Keratinocyte (primary cell): Measurements from ENCODE around the gene MAST2. TPM values are rescaled to one million over a fixed set of nuclear protein-coding genes. Genes with fewer than 3 reads are reported as not detected.
"Not testable (repeated sequence)": the region's sequence is repeated elsewhere in the genome, so short reads cannot be mapped to it uniquely, and the experiment has no call there.

Source experiments
- DNase-seq: peaks from one replicate; pipeline ENCODE4 v3.0.0-alpha.2; 2011; ENCODE audit warnings: low read depth, missing footprints, low spot score
- FAIRE-seq: peaks from 2 replicates; lab custom pipeline; 2011; peaks lifted over from hg19 to GRCh38; lab: Jason Lieb, UNC
- H2AFZ ChIP-seq: 2 replicates; pipeline ENCODE4 v1.6.0; 2012; ENCODE audit warnings: low read length, control low read depth, inconsistent platforms; ENCODE audit not compliant: control insufficient read depth
- H3K27ac ChIP-seq: 2 replicates; pipeline ENCODE4 v1.5.1; 2011; ENCODE audit warnings: low read length; ENCODE audit not compliant: control insufficient read depth, insufficient read depth
- H3K27me3 ChIP-seq: 3 replicates; pipeline ENCODE4 v1.6.0; 2011; ENCODE audit warnings: low read length; ENCODE audit not compliant: control insufficient read depth, insufficient read depth; ENCODE audit errors: extremely low read depth
- H3K36me3 ChIP-seq, 2 experiments: 2 replicates in 1 of 2; 3 replicates in 1 of 2; pipeline ENCODE4 v1.5.1; 2011; ENCODE audit warnings: low read length in 2 of 2, mild to moderate bottlenecking in 1 of 2; ENCODE audit not compliant: control insufficient read depth in 2 of 2, insufficient read depth in 2 of 2; ENCODE audit errors: extremely low read depth in 1 of 2
- H3K4me1 ChIP-seq: 3 replicates; pipeline ENCODE4 v1.5.1; 2011; ENCODE audit warnings: low read length; ENCODE audit not compliant: control insufficient read depth, insufficient read depth; ENCODE audit errors: extremely low read depth
- H3K4me2 ChIP-seq: 3 replicates; pipeline ENCODE4 v1.6.0; 2011; ENCODE audit warnings: low read depth, low read length; ENCODE audit not compliant: control insufficient read depth, insufficient read depth; ENCODE audit errors: extremely low read depth
- H3K4me3 ChIP-seq, 3 experiments: fragments of 200-600 bp in 1 of 3; sonication (generic) in 1 of 3; 2 replicates in 2 of 3; 3 replicates in 1 of 3; pipeline ENCODE4 v1.5.1; 2011 to 2016; ENCODE audit warnings: low read length in 3 of 3, mild to moderate bottlenecking in 3 of 3, control low read depth in 2 of 3, inconsistent platforms in 1 of 3, low read depth in 1 of 3, mixed read lengths in 1 of 3, mixed run types in 1 of 3, moderate library complexity in 1 of 3; ENCODE audit not compliant: control insufficient read depth in 2 of 3, insufficient read depth in 2 of 3; ENCODE audit errors: extremely low read depth in 1 of 3
- H3K79me2 ChIP-seq: 2 replicates; pipeline ENCODE4 v1.6.0; 2012; ENCODE audit warnings: low read length; ENCODE audit not compliant: control insufficient read depth, insufficient read depth
- H3K9ac ChIP-seq: 3 replicates; pipeline ENCODE4 v1.6.0; 2011; ENCODE audit warnings: low read length; ENCODE audit not compliant: control insufficient read depth, insufficient read depth; ENCODE audit errors: extremely low read depth
- H3K9me1 ChIP-seq: 3 replicates; pipeline ENCODE4 v1.6.0; 2011; ENCODE audit warnings: low read length; ENCODE audit not compliant: control insufficient read depth, insufficient read depth; ENCODE audit errors: extremely low read depth
- H3K9me3 ChIP-seq: 2 replicates; pipeline ENCODE4 v1.5.1; 2012; ENCODE audit warnings: low read depth, low read length; ENCODE audit not compliant: control insufficient read depth
- H4K20me1 ChIP-seq: 3 replicates; pipeline ENCODE4 v1.6.0; 2011; ENCODE audit warnings: low read length; ENCODE audit not compliant: control insufficient read depth, insufficient read depth; ENCODE audit errors: extremely low read depth
- CTCF ChIP-seq, 3 experiments: IDR thresholded peaks in 1 of 3; conservative IDR thresholded peaks in 1 of 3; optimal IDR thresholded peaks in 1 of 3; 2 replicates in 2 of 3; 3 replicates in 1 of 3; pipeline versions ENCODE3 to v1.5.1; 2011; ENCODE audit warnings: low read length in 3 of 3, mild to moderate bottlenecking in 3 of 3, moderate library complexity in 2 of 3, control low read depth in 1 of 3, inconsistent platforms in 1 of 3; ENCODE audit not compliant: insufficient read depth in 2 of 3; ENCODE audit errors: extremely low read depth in 1 of 3
- EZH2 ChIP-seq: IDR thresholded peaks from one replicate; pipeline ENCODE4 v1.6.1; 2012; ENCODE audit warnings: inconsistent platforms, mild to moderate bottlenecking, low read length, moderate library complexity
- dilution Hi-C: fragments of 300-500 bp; cut with MboI; formaldehyde crosslinking; loops from one replicate; pipeline ENCODE4 v1.7.0; 2020; ENCODE audit warnings: low sequenced_read_pairs; ENCODE audit not compliant: extremely low pct_ligation_motif_present
- polyA plus RNA-seq, 5 experiments: library from polyadenylated mRNA; depleted of rRNA in 3 of 5; stranded (reverse) in 3 of 5; stranded (forward) in 1 of 5; unstranded in 1 of 5; fragments of >200 nt; gene quantifications; 1 replicate in 1 of 5; 2 replicates in 3 of 5; 3 replicates in 1 of 5; pipeline versions ENCODE4 v1.2.1 to v1.2.3, GENCODE V29; 2011 to 2012; ENCODE audit warnings: missing spikeins in 2 of 5, low read depth in 1 of 5, low replicate concordance in 1 of 5

Gene MAST2
- polyA plus RNA-seq, 1 donor (not counting 4 experiments of a cell fraction or from before 2014, with no cell fraction given) = 12.2 TPM

- DNase-seq (peak; percentile 45), FAIRE-seq (no peak)
- dilution Hi-C loops = no loop called here
- Histone ChIP-seq H3K9me1 (no peaks in the 10 kb centered on the region), H3K79me2 (peaks cover 19% of the 10 kb centered on the region), H3K27ac (peak overlapping the region; percentile 42), H3K9ac (peak overlapping the region; percentile 72), H2AFZ (peak overlapping the region; percentile 90), H3K4me3 (peak overlapping the region; percentile 44 to 75 (median 68)), H3K4me1 (peaks cover 14% of the 10 kb centered on the region), H3K9me3 (no peaks in the 10 kb centered on the region), H3K36me3 (no peaks in the 10 kb centered on the region), H4K20me1 (no peaks in the 10 kb centered on the region), H3K27me3 (no peaks in the 10 kb centered on the region), H3K4me2 (peak overlapping the region; percentile 76)
- TF ChIP-seq EZH2 (no peak), CTCF (optimal IDR thresholded peaks at IDR 0.05 in 1 of 3, IDR thresholded peaks at IDR 0.05 in 1 of 3, conservative IDR thresholded peaks at IDR 0.05 in 1 of 3; ENCODE audit: extremely low read depth in 1 of 3, insufficient read depth in 2 of 3, low read length in 3 of 3) (no peak)
These were observed 791 bp upstream of the MAST2 start for GRCh38 chr1:45802343-45803298.

GRCh38 chr1:45803781-45804668 lies 613 bp downstream of the MAST2 start:
- Histone ChIP-seq H3K79me2 (peaks cover 19% of the 10 kb centered on the region), H3K4me3 (peak overlapping the region; percentile 67 to 89 (median 88)), H3K4me2 (peak overlapping the region; percentile 94), H2AFZ (peak overlapping the region; percentile 73), H3K4me1 (peaks cover 14% of the 10 kb centered on the region), H3K9ac (peak overlapping the region; percentile 72)
- H3K36me3 ChIP-seq, FAIRE-seq, H3K9me1 ChIP-seq, DNase-seq, H3K27ac ChIP-seq, H3K27me3 ChIP-seq, dilution Hi-C loops, H4K20me1 ChIP-seq, H3K9me3 ChIP-seq: not testable (repeated sequence)
